ENCODE results near the gene GFOD1. TPM values are rescaled to one million over a fixed set of nuclear protein-coding genes. Genes with fewer than 3 reads are reported as not detected.
"Not testable (repeated sequence)": the region's sequence is repeated elsewhere in the genome, so short reads cannot be mapped to it uniquely, and the experiment has no call there.

GFOD1 gene
- total RNA-seq, 1 donor from 2014 or later, result 33.7 TPM

DNA sequence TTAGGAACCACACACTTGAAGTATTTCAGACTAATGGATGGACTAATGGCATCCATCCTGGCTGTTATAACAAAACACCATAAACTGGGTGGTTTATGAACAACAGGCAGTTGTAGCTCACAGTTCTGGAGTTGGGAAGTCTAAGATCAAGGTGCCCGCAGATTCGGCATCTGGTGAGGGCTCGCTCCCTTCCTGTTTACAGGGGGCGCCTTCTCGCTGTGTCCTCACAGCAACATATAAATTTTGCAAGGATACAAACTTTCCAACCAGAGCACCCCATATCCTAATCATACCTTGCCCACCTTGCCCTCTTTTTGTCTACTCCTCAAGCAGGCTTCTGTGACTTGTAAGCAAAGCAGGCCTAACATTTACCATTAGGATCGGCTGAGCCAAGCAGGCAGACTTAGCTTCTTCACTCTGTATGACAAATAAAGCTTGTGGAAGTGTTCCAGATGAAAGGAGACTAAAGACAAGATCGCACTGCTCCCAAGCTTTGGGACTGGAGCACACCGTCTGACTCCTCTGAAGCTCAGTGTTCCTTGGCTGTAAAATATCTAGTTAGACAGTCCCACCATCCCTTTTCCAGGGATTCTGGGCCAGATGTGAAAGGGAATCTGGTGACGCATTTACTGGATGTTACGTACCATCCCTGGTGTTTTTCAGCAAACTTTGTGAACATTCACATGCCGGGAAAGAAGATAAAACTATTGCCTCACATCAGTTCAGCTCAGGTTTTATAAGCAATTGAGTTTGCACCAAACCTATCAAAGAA, 34.9 kb downstream of the GFOD1 start:
- intact Hi-C loops (cut with micrococcal nuclease), result no loop called here
- DNase-seq, result no peak
- ATAC-seq, result peak; percentile 10

DNA sequence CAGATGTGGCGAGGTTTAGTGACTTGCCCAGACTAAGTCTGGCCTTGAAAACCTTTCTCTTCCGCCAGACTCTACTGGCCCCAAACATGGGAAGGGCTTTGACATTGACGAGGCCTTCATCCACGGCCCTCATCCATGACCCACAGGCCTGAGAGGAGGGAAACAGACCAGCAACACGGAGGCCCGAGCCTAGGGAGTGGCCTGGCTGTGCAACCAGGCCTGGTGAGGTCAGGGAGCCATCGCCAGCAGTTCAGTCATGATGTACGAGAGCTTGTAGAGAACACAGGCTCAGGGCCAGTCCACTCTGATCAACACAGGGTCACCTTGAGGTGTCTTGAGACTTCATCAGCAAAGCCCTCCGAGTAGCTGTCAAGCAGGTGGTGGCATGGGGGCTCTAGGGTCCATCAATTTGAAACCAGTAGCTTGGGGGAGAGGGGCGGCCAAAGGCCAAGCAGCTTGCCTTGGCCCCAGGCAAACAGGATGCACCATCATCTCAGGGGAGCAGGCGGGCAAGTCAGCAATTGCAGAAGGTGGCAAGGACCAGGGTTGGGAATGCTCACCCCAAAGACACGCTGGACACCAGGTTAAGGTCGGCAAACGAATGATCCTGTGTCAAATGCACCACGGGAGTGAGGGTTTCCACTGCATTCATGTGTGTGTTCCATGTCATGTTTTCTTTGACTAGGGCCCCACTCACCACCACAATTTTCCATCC, 36.1 kb downstream of the GFOD1 start:
- no peak for DNase-seq
- intact Hi-C loops (cut with micrococcal nuclease), result no loop called here
- ATAC-seq, result no peak

DNA sequence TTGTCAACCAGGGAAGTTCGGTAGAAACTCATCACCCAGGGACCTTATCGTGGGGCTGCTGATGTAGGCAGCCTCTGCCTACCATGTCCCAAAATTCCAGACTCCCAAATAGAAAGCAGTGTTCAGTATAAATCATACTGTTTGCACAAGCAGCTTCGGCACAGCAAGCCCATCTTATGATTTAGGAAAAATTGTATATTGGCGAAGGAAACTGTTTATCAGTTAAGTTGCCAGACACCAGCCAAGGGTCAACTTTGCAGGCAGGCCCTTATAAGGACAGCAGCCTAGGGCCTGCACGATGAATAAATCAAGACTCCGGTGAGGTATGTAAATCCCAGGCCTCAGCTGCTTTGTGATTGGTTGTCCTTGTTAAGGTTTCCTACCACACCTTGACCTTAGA, 36.8 kb downstream of the GFOD1 start:
- ATAC-seq (no peak), DNase-seq (no peak)
- intact Hi-C loops (cut with micrococcal nuclease), result no loop called here

DNA sequence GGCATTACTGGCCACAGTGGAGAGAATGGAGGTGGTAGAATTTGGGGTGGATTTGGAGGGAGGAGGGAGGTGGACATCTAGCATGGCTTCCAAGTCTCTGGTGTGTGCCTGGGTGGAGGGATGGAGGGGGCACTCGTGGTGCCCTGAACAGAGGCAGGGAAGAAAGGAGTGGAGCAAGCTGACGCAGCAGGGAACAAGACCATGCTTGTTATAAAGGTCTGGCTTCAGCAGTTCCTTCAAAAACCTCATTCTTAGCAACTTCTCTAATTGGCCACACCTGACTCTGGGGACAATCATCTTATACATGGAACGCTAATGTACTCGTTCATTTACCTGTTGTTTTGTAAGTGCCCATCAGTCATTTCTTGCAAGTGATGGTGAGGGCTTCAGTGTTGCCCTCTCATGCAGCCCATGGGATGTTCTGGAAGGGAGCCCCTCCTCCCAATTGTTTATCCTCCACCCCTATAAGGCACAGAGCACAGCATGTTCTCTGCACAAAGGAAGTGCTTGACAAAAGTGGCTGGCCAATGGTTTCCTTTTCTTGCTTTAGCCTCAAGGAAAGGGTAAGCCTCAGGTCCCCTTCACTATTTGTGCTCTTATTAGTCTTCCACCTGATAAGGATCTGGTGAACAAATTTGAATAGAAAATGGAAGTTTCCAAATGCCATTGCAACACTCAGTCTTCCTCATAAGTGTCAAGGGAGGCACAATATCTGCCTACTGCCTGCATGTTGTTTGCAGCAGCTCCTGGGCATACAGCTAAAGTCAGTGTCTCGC, 39.3 kb downstream of the GFOD1 start:
- DNase-seq, result no peak
- peak; percentile 51 for ATAC-seq
- intact Hi-C loops (cut with micrococcal nuclease), result no loop called here

DNA sequence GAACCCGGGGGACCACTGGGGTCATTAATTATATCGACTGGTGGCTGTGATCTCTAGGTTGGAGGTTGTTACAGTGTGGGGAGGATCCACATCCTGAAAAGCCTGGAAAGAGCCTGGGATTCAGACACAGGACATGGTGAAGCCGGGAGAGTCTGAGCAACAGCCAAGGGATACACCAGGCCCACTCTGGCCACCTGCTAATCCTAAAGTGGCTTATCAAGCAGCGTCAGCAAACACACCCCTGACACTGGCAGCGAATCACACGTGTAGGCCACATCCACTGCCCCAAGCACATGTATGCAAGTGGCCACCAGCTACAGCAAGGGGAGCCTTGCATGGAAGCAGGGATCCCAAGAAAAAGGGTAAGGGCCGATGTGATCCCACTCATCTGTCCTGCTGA, 41.0 kb downstream of the GFOD1 start:
- peak; percentile 38 for ATAC-seq
- DNase-seq, result no peak
- intact Hi-C loops (cut with micrococcal nuclease), result no loop called here

DNA sequence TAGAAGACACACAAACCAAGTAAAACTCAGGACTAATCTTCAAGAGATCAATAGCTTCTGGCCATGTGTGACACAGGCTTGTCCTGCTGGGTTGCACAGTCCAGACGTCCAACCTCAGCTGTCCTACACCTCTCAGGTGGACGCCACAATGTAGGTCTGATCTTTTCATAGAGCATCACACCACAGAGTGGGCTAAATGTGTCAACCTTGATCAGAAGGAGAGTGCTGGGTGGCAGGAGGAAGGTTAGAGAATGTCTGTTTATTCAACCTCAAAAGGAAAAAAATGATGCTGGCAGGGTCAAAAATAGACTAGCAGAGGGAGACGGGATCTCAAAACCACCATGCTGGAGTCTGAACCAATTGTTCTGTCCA, 41.7 kb downstream of the GFOD1 start:
- DNase-seq (no peak), ATAC-seq (peak; percentile 23)
- intact Hi-C loops (cut with micrococcal nuclease), result no loop called here

DNA sequence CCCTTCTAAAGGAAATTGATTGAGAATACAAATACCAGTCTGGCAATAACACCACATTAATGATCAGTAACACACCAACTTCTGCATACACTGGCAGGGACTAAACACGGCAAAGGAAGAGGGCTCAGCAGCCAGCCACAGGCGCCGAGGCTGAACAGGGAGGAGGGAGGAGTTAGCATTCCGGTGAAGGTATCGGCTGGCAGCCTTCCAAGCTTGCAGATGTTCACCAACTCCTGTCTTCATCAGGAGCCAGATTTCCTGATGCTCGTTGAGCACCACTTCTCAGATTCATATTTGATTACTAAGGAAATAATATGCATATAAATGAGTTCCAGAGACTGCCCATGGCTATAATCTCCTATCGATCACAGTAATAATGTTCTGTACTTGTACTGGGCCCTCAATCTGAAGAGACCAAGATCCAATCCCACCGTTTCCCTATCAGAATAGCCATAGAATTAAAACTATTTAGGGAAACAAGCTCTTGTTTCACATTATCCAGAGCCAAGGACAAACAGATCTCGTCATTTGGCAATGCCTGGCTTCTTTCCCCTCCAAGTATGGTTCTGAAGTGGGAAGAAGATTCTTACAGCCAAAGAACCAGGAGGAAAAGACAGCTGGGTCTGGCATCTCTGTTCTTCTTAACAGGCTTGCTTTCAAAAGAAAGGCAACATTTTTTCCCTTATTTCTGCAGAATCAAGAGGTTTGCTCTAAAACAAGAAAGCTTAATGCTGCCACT, 42.2 kb downstream of the GFOD1 start:
- peak; percentile 77 for DNase-seq
- intact Hi-C loops (cut with micrococcal nuclease), result no loop called here
- ATAC-seq, result peak; percentile 55

DNA sequence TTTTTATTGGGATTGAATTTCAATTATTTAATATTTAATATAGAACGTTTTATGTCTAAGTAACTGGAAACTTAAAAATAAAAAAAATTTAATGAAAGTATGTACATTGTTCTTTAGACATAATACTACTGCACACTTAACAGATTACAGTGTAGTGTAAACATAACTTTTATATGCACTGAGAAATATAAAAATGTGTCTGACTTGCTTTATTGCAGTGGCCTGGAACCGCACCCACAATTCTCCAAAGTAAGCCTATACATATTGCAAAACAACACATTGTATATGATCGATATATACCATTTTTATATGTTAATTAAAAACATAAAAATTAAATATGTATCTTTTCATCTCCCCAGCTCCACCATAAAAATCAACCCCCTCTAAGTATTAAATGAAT, 42.8 kb downstream of the GFOD1 start:
- no peak for ATAC-seq
- intact Hi-C loops (cut with micrococcal nuclease), result no loop called here

DNA sequence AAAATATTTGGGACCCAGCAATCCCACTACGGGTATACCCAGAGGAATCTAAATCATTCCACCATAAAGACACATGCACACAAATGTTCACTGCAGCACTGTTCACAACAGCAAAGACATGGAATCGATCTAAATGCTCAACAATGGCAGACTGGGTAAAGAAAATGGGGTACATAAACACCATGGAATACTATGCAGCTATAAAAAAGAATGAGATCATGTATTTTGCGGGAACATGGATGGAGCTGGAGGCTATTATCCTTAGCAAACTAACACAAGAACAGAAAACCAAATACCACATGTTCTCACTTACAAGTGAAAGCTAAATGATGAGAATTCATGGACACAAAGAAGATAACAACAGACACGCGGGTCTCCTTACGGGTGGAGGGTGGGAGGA, 43.4 kb downstream of the GFOD1 start:
- ATAC-seq; intact Hi-C loops (cut with micrococcal nuclease); DNase-seq: not testable (repeated sequence)

More for the DNA sequence above, 42.8 kb downstream of the GFOD1 start:
- no peak for DNase-seq

DNA sequence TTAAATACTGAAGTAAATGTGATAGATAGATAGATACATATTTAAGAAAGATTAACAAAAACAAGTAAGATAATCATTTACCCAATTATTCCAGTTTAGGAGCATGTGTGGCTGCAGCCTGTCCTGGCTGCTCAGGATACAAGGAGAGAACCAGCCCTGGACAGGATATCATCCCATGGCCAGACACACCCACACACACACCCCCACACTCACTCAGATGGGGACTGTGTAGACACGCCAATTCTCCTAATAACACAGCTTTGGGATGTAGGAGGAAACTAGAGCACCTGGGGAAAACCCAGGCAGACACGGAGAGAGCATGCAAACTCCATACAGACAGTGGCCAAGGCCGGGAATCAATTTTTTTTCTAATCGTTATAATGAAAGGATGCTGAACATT, 45.6 kb downstream of the GFOD1 start:
- DNase-seq (no peak), ATAC-seq (no peak)
- intact Hi-C loops (cut with micrococcal nuclease), result no loop called here

DNA sequence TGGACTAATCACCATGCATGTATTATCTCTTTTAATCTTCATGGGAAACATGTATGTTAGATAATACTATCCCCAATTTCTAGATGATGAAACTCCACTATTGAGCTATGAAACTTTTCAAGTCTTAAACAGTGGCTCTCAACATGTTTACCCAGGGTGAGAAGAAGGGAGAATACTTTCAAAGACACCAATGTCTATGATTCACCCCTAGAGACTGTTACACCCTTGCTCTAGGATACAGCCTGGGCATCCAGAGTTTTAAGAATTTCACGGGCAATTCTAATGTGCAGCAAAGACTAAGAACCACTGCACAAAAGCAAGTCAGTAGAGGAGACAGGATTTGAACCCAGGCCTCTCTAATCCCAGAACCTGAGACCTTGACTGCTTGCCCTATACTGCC, 47.8 kb downstream of the GFOD1 start:
- DNase-seq, result no peak
- intact Hi-C loops (cut with micrococcal nuclease), result no loop called here
- ATAC-seq, result no peak

DNA sequence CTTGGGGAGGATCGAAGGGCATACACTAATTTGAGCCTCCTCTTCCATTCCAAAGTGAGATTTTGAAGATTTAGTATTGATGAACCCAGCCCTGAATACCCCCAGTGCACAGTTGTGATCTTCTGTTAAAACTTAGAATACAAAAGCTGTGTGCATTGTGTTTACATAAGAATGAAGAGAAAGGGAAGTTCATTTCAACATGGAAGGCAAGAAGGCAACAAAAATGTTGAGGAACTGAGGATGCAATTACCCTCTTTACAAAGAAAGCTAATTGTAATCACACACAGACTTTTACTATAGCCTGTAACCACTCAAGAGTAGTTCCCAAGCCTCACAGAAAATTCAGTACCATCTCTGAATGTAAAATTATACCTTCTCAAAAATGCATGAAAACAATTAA, 49.3 kb downstream of the GFOD1 start:
- intact Hi-C loops (cut with micrococcal nuclease), result no loop called here
- ATAC-seq (no peak), DNase-seq (no peak)

DNA sequence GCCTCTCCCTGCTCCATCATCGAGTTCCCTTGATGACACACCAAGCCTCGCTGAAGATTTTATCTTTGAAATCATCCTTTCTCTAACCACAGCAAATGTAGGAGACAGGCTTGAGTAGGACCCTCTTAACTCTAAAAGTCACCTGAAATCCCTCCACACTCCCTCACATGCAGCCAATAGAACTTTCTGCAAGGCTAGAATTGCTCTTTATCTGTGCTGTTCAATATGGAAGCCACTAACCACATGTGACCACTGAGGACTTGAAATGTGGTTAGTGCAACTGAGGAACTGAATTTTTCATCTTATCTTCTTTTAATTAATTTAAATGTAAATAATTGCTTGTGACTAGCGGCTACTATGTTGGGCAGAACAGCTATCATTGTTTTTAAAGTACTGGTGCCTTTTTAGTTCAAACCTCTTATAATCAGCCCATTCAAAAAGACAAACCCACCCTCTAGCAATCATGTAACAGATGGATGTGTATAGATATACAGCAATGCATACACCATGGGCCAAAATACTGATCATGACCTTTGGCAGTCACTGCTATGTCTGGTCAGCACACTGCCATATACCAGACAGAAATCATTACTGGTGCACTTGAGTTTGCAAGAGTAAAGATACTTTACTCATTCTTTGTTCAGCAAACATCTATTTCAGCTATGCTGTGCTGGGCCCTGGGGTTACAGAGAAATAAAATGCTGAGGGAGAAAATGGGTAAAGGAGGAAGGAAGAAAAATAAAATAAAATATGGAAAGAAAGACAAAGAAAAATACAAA, 50.0 kb downstream of the GFOD1 start:
- no peak for DNase-seq
- intact Hi-C loops (cut with micrococcal nuclease), result no loop called here
- ATAC-seq, result no peak

DNA sequence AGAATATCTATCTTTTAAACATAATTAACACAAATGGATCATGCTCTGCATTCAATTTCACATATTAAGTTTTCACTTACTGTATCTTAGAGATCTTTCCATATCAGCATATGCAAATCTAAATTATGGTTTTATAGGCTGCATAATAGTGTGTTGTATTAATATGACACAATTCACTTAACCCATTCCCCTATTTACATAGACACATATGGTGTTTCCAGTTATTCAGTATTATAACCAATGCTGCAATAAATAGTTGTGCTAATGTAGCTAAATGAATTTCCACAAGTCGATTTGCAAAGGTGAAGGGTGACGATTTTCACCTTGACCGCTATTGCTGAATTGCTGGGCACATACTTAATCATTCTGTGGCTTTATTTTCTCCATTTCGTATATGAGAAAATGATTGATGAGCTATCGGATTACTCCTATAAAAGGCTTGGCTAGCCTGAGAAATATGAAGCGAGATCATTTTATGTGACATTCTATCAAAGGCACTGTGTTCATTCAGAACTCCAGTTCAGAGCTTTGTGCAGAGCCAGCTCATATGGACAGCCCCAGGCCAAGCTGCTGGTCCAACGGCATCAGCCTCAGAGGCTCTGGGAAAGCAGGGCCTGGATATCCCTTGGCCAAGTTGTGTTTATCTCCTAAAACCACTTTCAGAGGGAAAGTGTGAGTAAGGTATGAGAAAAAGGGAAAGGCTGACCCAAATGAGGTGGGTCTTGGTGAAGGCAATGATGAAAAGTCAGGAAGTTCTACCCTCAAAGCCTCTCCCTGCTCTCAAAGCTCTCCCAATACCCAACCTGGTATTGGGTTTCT, 50.8 kb downstream of the GFOD1 start:
- DNase-seq, result no peak
- no peak for ATAC-seq
- intact Hi-C loops (cut with micrococcal nuclease), result no loop called here

DNA sequence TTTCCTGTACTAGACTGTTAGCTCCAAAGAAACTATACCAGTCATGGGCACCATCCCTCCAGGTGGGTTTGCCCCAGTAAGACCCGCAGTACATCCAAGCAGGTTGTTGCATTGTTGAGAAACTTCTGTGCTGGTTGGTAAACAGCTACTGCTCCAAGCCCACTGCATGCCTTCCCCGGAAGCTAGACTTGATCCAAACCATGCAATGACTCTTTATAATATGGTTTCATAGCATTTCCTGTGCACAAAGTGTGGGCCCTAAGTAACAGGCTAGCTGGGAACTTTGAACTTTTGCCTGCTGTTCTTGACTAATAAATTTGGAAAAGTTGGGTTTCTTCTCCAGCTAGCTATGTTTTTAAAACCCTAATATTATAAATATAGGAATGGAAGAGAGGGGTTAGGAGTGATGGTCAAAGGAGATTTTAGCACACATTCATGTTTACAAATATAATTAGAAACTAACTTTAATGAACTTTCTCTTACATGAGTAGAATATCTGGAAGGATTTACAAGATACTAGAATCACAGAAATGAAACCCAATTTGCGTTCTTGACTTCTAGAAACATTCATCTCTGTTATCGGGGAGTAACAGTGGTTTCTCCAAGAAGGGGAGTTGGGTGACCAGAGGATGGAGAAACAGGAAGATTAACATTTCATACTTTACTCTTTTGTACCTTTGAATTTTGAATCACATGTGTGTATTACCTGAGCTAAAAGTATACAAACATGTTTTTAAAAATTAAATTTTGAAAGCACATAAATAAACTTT, 51.7 kb downstream of the GFOD1 start:
- DNase-seq (no peak), ATAC-seq (no peak)
- intact Hi-C loops (cut with micrococcal nuclease), result no loop called here

DNA sequence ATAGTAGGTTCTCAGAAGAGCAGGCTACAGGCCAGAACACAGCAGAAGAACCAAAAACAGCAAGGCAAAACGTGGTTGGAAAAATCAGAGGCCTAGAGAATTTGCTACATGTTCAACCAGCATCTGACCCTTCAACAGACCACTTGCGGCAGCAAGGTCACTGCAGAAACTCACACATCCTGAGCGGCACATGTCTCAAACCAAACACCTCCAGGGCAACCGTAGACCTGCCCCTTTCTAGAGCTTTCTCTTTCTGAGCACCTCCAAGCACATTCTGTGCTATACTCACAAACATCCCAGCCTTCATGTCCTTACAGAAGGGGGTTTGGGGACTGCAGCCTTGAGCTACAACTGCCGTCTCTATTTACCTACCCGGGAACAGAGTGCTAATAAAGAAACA, 52.6 kb downstream of the GFOD1 start:
- intact Hi-C loops (cut with micrococcal nuclease), result no loop called here
- DNase-seq (no peak), ATAC-seq (no peak)

DNA sequence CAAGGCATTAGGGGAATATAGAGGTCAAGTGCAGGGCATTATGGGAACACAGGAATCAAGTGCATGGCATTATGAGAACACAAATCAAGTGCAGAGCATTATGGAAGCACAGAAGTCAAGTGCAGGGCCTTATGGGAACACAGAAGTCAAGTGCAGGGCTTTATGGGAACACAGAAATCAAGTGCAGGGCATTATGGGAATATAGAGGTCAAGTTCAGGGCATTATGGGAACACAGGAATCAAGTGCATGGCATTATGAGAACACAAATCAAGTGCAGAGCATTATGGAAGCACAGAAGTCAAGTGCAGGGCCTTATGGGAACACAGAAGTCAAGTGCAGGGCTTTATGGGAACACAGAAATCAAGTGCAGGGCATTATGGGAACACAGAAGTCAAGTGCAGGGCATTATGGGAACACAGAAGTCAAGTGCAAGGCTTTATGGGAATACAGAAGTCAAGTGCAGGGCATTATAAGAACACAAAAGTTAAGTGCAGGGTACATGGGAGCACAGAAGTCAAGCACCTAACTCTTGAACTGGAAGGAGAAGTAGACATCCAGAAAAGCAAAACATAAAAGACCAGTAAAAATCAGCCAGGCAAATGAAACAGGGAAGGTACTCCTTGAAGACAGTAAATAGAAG, 53.1 kb downstream of the GFOD1 start:
- intact Hi-C loops (cut with micrococcal nuclease); DNase-seq; ATAC-seq: not testable (repeated sequence)

Measured in left ventricle myocardium superior (tissue), 1 donor.